GM23248 (cell line): Measurements from ENCODE around the gene ELANE. TPM values are rescaled to one million over a fixed set of nuclear protein-coding genes. Genes with fewer than 3 reads are reported as not detected.
"Not testable (repeated sequence)": the region's sequence is repeated elsewhere in the genome, so short reads cannot be mapped to it uniquely, and the experiment has no call there.

ENCODE experiments used
- DNase-seq: peaks from one replicate; pipeline ENCODE4 v3.0.0-alpha.2; 2015
- H2AFZ ChIP-seq: fragments of 200-600 bp; sonication (generic); 2 replicates; pipeline ENCODE4 v1.6.1; 2016; ENCODE audit warnings: antibody characterized with exemption
- H3F3A ChIP-seq: fragments of 200-600 bp; sonication (generic); 2 replicates; pipeline ENCODE4 v1.6.1; 2016; ENCODE audit warnings: mild to moderate bottlenecking, antibody characterized with exemption, mixed run types; ENCODE audit not compliant: insufficient read depth
- H3K27ac ChIP-seq: fragments of 200-600 bp; sonication (generic); 2 replicates; pipeline ENCODE4 v1.5.1; 2016; ENCODE audit warnings: mild to moderate bottlenecking
- H3K27me3 ChIP-seq: fragments of 200-600 bp; sonication (generic); replicated peaks from 2 replicates; pipeline ENCODE4 v1.6.1; 2016; ENCODE audit warnings: mild to moderate bottlenecking; ENCODE audit not compliant: insufficient read depth
- H3K36me3 ChIP-seq: fragments of 200-600 bp; sonication (generic); 2 replicates; pipeline ENCODE4 v1.6.1; 2016; ENCODE audit warnings: low read depth, mild to moderate bottlenecking
- H3K4me1 ChIP-seq: fragments of 200-600 bp; sonication (generic); 2 replicates; pipeline ENCODE4 v1.6.1; 2016; ENCODE audit warnings: mild to moderate bottlenecking; ENCODE audit not compliant: insufficient read depth
- H3K4me2 ChIP-seq: fragments of 200-600 bp; sonication (generic); one replicate; pipeline ENCODE4 v1.6.1; 2016; ENCODE audit warnings: mild to moderate bottlenecking; ENCODE audit not compliant: unreplicated experiment
- H3K4me3 ChIP-seq: fragments of 200-600 bp; sonication (generic); 2 replicates; pipeline ENCODE4 v1.5.1; 2016; ENCODE audit warnings: mild to moderate bottlenecking
- H3K79me2 ChIP-seq: fragments of 200-600 bp; sonication (generic); 2 replicates; pipeline ENCODE4 v1.6.1; 2016; ENCODE audit warnings: mild to moderate bottlenecking; ENCODE audit not compliant: insufficient read depth
- H3K9ac ChIP-seq: fragments of 200-600 bp; sonication (generic); 2 replicates; pipeline ENCODE4 v1.6.1; 2016; ENCODE audit warnings: mild to moderate bottlenecking
- H3K9me2 ChIP-seq: fragments of 200-600 bp; sonication (generic); 2 replicates; pipeline ENCODE4 v1.6.1; 2016; ENCODE audit warnings: mixed run types, mild to moderate bottlenecking, moderate library complexity; ENCODE audit not compliant: insufficient read depth
- H3K9me3 ChIP-seq: fragments of 200-600 bp; sonication (generic); one replicate; pipeline ENCODE4 v1.6.1; 2017; ENCODE audit warnings: low read depth
- H4K20me1 ChIP-seq: fragments of 200-600 bp; sonication (generic); 2 replicates; pipeline ENCODE4 v1.6.0; 2016; ENCODE audit not compliant: insufficient read depth
- EZH2 ChIP-seq: fragments of 200-600 bp; sonication (generic); IDR thresholded peaks from 2 replicates; pipeline ENCODE4 v1.6.1; 2018; ENCODE audit warnings: antibody characterized with exemption, mild to moderate bottlenecking; ENCODE audit not compliant: insufficient read depth, poor library complexity, severe bottlenecking
- EZH2phosphoT487 ChIP-seq: fragments of 200-600 bp; sonication (generic); IDR thresholded peaks from 2 replicates; pipeline ENCODE4 v1.6.1; 2018; ENCODE audit warnings: antibody characterized with exemption, moderate library complexity, mild to moderate bottlenecking, low read depth; ENCODE audit not compliant: insufficient read depth
- WGBS, 2 experiments: methylation state at CpG; one replicate each; pipeline ENCODE4 v1.1.6; 2015 to 2017; ENCODE audit warnings: low lambda C conversion rate in 2 of 2, low coverage in 1 of 2; ENCODE audit errors: missing lambda C conversion rate in 2 of 2; 5-methylcytosine and 5-hydroxymethylcytosine counted together
- in situ Hi-C: fragments of 300-500 bp; cut with MboI; formaldehyde crosslinking; loops from 2 replicates; pipeline ENCODE4 v1.15.0; 2020
- polyA plus RNA-seq: library from polyadenylated mRNA; unstranded; fragments of >200 nt; fragmentation: Nextera tagmentation; extraction: Ambion mirVana; gene quantifications from 2 replicates; pipeline ENCODE4 v1.2.1, GENCODE V29; 2016
- total RNA-seq: library from RNA; depleted of rRNA; stranded (reverse); fragments of >200 nt; shearing (Covaris generic); gene quantifications from 2 replicates; pipeline ENCODE4 v1.2.3, GENCODE V29; 2014

ELANE gene
- total and polyA plus RNA-seq, 2 experiments from 2014 or later: 0.34 TPM; not detected in 1

DNA sequence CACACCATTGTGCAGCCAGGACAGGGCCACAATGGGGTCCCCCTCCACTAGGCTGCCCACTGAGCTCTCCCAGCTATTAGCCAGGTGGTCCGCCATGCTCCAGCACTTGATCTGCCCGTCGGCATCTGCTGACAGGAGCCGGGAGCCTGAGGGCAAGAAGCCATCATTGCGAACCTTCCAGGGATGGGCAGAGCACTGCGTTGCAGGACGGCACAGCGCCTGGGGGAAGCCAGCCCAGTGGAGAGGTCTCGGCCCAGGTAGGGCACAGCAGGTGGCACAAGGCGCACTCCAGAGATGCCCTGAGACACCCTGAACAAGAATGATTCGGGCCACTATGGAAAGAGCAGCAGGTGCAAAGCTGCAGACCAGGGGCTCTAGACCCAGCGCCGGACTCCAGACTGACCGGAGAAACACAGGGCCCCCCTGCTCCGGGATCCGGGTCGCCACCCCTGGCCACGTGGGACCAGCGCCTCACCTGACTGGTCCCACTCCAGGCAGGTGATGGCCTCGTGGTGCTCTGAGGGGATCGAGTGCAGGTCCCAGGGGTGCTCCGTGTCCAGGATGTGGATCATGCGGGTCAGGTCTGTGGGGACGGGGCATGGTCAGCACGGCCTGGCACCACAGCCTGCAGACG lies 37.7 kb downstream of the ELANE start:
- no peaks in the 10 kb centered on the region for H3K27me3 ChIP-seq
- H3K9ac ChIP-seq: no peak overlapping the region
- WGBS, 2 experiments: 92 to 93% methylated on average over 25 to 26 of the region's 26 CpGs
- no peak overlapping the region for H3K27ac ChIP-seq
- H3K4me1 ChIP-seq: no peaks in the 10 kb centered on the region
- in situ Hi-C loops: no loop called here
- no peaks in the 10 kb centered on the region for H3K9me2 ChIP-seq
- DNase-seq: no peak
- no peaks in the 10 kb centered on the region for H3K9me3 ChIP-seq
- no peak for TF ChIP-seq EZH2phosphoT487
- TF ChIP-seq EZH2: no peak
- no peak overlapping the region for H3K4me3 ChIP-seq
- H4K20me1 ChIP-seq: no peaks in the 10 kb centered on the region
- peaks cover 24% of the 10 kb centered on the region for H3K79me2 ChIP-seq
- no peak overlapping the region for H3K4me2 ChIP-seq
- no peak overlapping the region for H2AFZ ChIP-seq
- H3K36me3 ChIP-seq: no peaks in the 10 kb centered on the region
- H3F3A ChIP-seq: peaks cover 11% of the 10 kb centered on the region

GRCh38 chr19:890831-891230 lies 38.7 kb downstream of the ELANE start:
- no peak overlapping the region for H3K27ac ChIP-seq
- no peak overlapping the region for H3K4me2 ChIP-seq
- H3K4me1 ChIP-seq: no peaks in the 10 kb centered on the region
- H2AFZ ChIP-seq: no peak overlapping the region
- H3K27me3 ChIP-seq: no peaks in the 10 kb centered on the region
- H3K9ac ChIP-seq: no peak overlapping the region
- H3F3A ChIP-seq: peaks cover 11% of the 10 kb centered on the region
- no peaks in the 10 kb centered on the region for H3K36me3 ChIP-seq
- H3K9me2 ChIP-seq: no peaks in the 10 kb centered on the region
- no peaks in the 10 kb centered on the region for H4K20me1 ChIP-seq
- TF ChIP-seq EZH2phosphoT487 (no peak), EZH2 (no peak)
- in situ Hi-C loops: no loop called here
- DNase-seq: no peak
- H3K79me2 ChIP-seq: peaks cover 24% of the 10 kb centered on the region
- WGBS, 2 experiments: 89 to 90% methylated on average over 13 to 18 of the region's 18 CpGs
- H3K4me3 ChIP-seq: no peak overlapping the region
- no peaks in the 10 kb centered on the region for H3K9me3 ChIP-seq

- H3K27ac ChIP-seq, DNase-seq, H4K20me1 ChIP-seq, H3K9me3 ChIP-seq, H3K27me3 ChIP-seq, H3K4me1 ChIP-seq, H3K9me2 ChIP-seq, in situ Hi-C loops, H3K36me3 ChIP-seq, H2AFZ ChIP-seq: not testable (repeated sequence)
- Histone ChIP-seq H3K4me3 (peak overlapping the region; percentile 94), H3F3A (peaks cover 11% of the 10 kb centered on the region), H3K79me2 (peaks cover 21% of the 10 kb centered on the region), H3K9ac (peak overlapping the region; percentile 90), H3K4me2 (peak overlapping the region; percentile 88)
- 67 to 95% methylated on average over 10 to 50 of the region's 50 CpGs for whole genome bisulfite sequencing, 2 experiments
Observed at GRCh38 chr19:891421-892200, 39.5 kb downstream of the ELANE start.

DNA sequence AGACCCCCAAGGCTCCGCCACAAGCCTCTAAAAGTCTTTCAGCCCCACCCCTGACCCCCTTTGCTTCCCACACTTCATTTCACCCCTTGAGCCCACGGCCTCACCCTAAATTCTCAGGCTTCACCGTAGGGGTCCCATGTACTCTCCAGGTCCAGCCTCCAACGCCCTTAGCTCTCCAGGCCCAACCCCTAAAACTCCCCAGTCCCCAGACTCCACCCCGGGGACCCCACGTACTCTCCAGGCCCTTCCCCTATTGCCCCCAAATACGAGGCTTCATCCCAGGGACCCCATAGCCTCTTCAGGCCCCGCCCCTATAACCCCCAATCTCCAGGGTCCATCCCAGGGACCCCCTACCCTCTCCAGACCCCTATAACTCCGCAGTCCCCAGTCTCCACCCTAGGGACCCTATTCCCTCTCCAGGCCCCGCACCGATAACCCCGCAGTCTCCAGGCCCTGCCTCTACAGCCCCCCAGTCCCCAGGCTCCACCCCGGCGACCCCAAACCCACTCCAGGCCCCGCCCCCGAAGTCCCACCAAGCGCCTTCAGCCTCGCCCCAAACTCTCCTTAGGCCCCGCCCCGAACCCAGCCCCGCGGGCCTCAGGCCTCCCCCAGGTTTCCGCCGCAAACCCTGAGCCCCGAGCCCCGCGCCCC lies 40.3 kb downstream of the ELANE start:
- WGBS, 2 experiments: 2 to 5% methylated on average over 10 to 25 of the region's 27 CpGs
- H3F3A ChIP-seq: peaks cover 11% of the 10 kb centered on the region
- no peaks in the 10 kb centered on the region for H3K9me3 ChIP-seq
- no peaks in the 10 kb centered on the region for H4K20me1 ChIP-seq
- H3K4me2 ChIP-seq: peak overlapping the region; percentile 88
- H3K27me3 ChIP-seq: no peaks in the 10 kb centered on the region
- H3K9me2 ChIP-seq: no peaks in the 10 kb centered on the region
- peaks cover 17% of the 10 kb centered on the region for H3K79me2 ChIP-seq
- no peaks in the 10 kb centered on the region for H3K4me1 ChIP-seq
- DNase-seq: peak; percentile 50
- TF ChIP-seq EZH2phosphoT487: no peak
- TF ChIP-seq EZH2: no peak
- no peaks in the 10 kb centered on the region for H3K36me3 ChIP-seq
- H3K4me3 ChIP-seq: peak overlapping the region; percentile 94
- in situ Hi-C loops: no loop called here
- H2AFZ ChIP-seq: peak overlapping the region; percentile 47
- H3K27ac ChIP-seq: no peak overlapping the region
- H3K9ac ChIP-seq: peak overlapping the region; percentile 90
